ENCODE results near the gene FOXK2. TPM values are rescaled to one million over a fixed set of nuclear protein-coding genes. Genes with fewer than 3 reads are reported as not detected.

Gene FOXK2
- total RNA-seq, 1 donor from 2014 or later: 60.4 TPM

GRCh38 chr17:82640036-82640435 is 120.5 kb downstream of the FOXK2 start:
- DNase-seq (no peak), ATAC-seq (ENCODE audit: low read depth) (no peak)
- intact Hi-C loops (cut with micrococcal nuclease): no loop called here
- no peak overlapping the region for H3K27ac Mint-ChIP-seq
- peaks cover 13% of the 10 kb centered on the region for H3K4me1 Mint-ChIP-seq
- no peaks in the 10 kb centered on the region for H3K27me3 Mint-ChIP-seq
- H3K36me3 Mint-ChIP-seq (ENCODE audit: low read depth): peaks cover 71% of the 10 kb centered on the region
- H3K9me3 Mint-ChIP-seq: peaks cover 8% of the 10 kb centered on the region
- CTCF ChIA-PET: no interaction called here
- no peak for TF ChIP-seq CTCF (IDR thresholded peaks at IDR 0.05)
- POLR2A ChIA-PET: no interaction called here
- H3K4me3 Mint-ChIP-seq: no peak overlapping the region

GRCh38 chr17:82642022-82642421 is 122.5 kb downstream of the FOXK2 start:
- no peak for TF ChIP-seq CTCF (IDR thresholded peaks at IDR 0.05)
- ATAC-seq (ENCODE audit: low read depth): no peak
- CTCF ChIA-PET: no interaction called here
- Mint-ChIP-seq H3K36me3 (ENCODE audit: low read depth) (peaks cover 67% of the 10 kb centered on the region), H3K4me1 (peaks cover 30% of the 10 kb centered on the region), H3K27ac (no peak overlapping the region), H3K9me3 (peaks cover 4% of the 10 kb centered on the region), H3K27me3 (no peaks in the 10 kb centered on the region), H3K4me3 (no peak overlapping the region)
- POLR2A ChIA-PET: no interaction called here
- no peak for DNase-seq
- intact Hi-C loops (cut with micrococcal nuclease): no loop called here

- ChIA-PET CTCF (no interaction called here), POLR2A (no interaction called here)
- H3K4me3 Mint-ChIP-seq: no peak overlapping the region
- no peak for TF ChIP-seq CTCF (IDR thresholded peaks at IDR 0.05)
- H3K36me3 Mint-ChIP-seq (ENCODE audit: low read depth): peaks cover 54% of the 10 kb centered on the region
- ATAC-seq (ENCODE audit: low read depth) (no peak), DNase-seq (no peak)
- intact Hi-C loops (cut with micrococcal nuclease): no loop called here
- H3K9me3 Mint-ChIP-seq: no peaks in the 10 kb centered on the region
- H3K4me1 Mint-ChIP-seq: peaks cover 29% of the 10 kb centered on the region
- no peak overlapping the region for H3K27ac Mint-ChIP-seq
- H3K27me3 Mint-ChIP-seq: no peaks in the 10 kb centered on the region
Observed at GRCh38 chr17:82644148-82644547, 124.6 kb downstream of the FOXK2 start.

GRCh38 chr17:82645516-82645915 is 126.0 kb downstream of the FOXK2 start:
- CTCF ChIA-PET: no interaction called here
- intact Hi-C loops (cut with micrococcal nuclease): loop anchor here (5.0 kb wide), 1 partner anchor 122 kb away; no protein-coding TSS in a partner anchor
- Mint-ChIP-seq H3K9me3 (no peaks in the 10 kb centered on the region), H3K27me3 (no peaks in the 10 kb centered on the region), H3K4me3 (peak overlapping the region; percentile 82), H3K27ac (no peak overlapping the region), H3K4me1 (peaks cover 23% of the 10 kb centered on the region), H3K36me3 (ENCODE audit: low read depth) (peaks cover 44% of the 10 kb centered on the region)
- POLR2A ChIA-PET: no interaction called here
- TF ChIP-seq CTCF (IDR thresholded peaks at IDR 0.05): no peak
- DNase-seq (no peak), ATAC-seq (ENCODE audit: low read depth) (no peak)

- intact Hi-C loops (cut with micrococcal nuclease): loop anchor here (1.0 to 5.0 kb wide), 6 partner anchors 51 to 404 kb away; partner anchors contain the start of genes FN3KRP and RAB40B
- TF ChIP-seq CTCF (IDR thresholded peaks at IDR 0.05): no peak
- DNase-seq (peak; percentile 57), ATAC-seq (ENCODE audit: low read depth) (peak; percentile 16)
- Mint-ChIP-seq H3K36me3 (ENCODE audit: low read depth) (peaks cover 25% of the 10 kb centered on the region), H3K9me3 (no peaks in the 10 kb centered on the region), H3K4me3 (peak overlapping the region; percentile 82), H3K27me3 (no peaks in the 10 kb centered on the region), H3K27ac (peak overlapping the region; percentile 41), H3K4me1 (peaks cover 23% of the 10 kb centered on the region)
- CTCF ChIA-PET: no interaction called here
- POLR2A ChIA-PET: interaction anchor here (0.6 to 0.8 kb wide), 2 partner anchors 54 to 129 kb away, joined by 3 to 5 read pairs; no protein-coding TSS in a partner anchor
Observed at GRCh38 chr17:82647593-82648164, 128.1 kb downstream of the FOXK2 start.

Data from activated B cell treated with CpG ODN at 0.5 μM for 24 hours (primary cell).